Measurements from ENCODE around the gene RASGRF2. TPM values are rescaled to one million over a fixed set of nuclear protein-coding genes. Genes with fewer than 3 reads are reported as not detected.

Gene RASGRF2
- total and polyA plus RNA-seq, 2 of the 8 experiments (the other 6 are each of a cell fraction or from before 2014, with no cell fraction given): 2.6 to 29.5 TPM

GRCh38 chr5:81189875-81190498 is 229.8 kb downstream of the RASGRF2 start (continued):
- TF ChIP-seq CHD7 (IDR thresholded peaks at IDR 0.05; ENCODE audit: insufficient replicate concordance, low read length) (no peak), NRF1 (IDR thresholded peaks at IDR 0.05; ENCODE audit: low read depth, low read length) (no peak), CHD1 (IDR thresholded peaks at IDR 0.05; ENCODE audit: low read depth, low read length) (no peak)

Measured in H1 (cell line).